GM18505 (cell line): ENCODE measurements around the gene NXT1.
"Not testable (repeated sequence)": the region's sequence is repeated elsewhere in the genome, so short reads cannot be mapped to it uniquely, and the experiment has no call there.

Experiments used
- ATAC-seq: cut with Tn5 transposase; IDR thresholded peaks from one replicate; pipeline ENCODE4 v1.9.1; 2021; ENCODE audit not compliant: unreplicated experiment
- POLR2A ChIP-seq: IDR thresholded peaks from 4 replicates; pipeline ENCODE4 v1.6.1; 2011; ENCODE audit warnings: borderline replicate concordance; ENCODE audit not compliant: insufficient read depth, insufficient read length; ENCODE audit errors: extremely low read depth

NXT1 gene

GRCh38 chr20:23339986-23340385 lies 10.6 kb upstream of the NXT1 start:
- TF ChIP-seq POLR2A = no peak
- ATAC-seq = no peak

DNA sequence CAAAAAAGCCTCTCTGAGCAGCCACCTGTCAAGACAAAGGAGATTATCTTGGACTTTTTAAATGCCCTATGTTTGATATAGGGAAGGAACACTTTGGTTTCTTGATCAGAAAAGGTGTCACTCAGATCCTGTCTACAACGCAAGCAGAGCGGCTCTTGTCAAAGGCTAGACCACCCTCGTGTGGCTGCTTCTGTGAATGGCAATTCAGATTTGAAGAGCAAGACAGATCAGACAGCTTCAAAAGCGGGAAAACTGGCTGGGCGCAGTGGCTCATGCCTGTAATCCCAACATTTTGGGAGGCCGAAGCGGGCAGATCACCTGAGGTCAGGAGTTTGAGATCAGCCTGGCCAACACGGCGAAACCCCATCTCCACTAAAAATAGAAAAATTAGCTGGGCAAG lies 10.1 kb upstream of the NXT1 start:
- ATAC-seq = no peak
- no peak for TF ChIP-seq POLR2A

GRCh38 chr20:23341073-23341472 lies 9.5 kb upstream of the NXT1 start:
- no peak for ATAC-seq
- no peak for TF ChIP-seq POLR2A

DNA sequence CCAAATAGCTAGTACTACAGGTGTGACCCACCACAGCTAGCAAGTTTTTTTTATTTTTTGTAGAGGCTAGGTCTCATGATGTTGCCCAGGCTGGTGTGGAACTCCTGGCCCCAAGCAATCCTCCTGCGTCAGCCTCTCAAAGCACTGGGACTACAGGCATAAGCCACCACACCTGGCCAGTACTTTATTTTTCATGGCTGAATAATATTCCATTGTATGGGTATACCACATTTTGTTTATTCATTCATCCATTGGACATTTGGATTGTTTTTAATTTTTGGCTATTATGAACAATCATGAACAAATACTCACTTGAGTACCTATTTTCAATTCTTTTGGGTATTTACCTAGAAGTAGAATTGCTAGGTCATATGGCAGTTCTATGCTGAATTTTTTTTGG lies 7.0 kb upstream of the NXT1 start:
- no peak for TF ChIP-seq POLR2A
- ATAC-seq = no peak

DNA sequence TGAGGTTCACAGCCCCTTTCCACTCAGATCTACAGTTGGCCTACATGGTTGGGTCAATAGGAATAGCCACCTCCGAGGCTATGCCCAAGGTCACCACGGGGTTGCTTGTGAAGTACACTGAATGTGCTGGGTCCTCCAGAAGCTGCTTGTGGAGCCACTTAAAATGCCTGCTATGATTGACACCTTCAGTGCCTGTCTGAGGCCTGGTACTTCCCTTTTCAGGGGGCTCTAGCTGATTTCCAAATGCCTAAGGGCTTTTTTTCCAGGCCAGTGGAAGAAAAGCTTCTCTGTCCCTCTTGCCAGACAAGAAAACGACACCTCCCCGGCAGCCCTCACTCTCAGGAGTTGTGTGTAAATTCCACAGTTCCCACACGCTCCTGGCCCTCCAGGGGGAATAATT lies 6.3 kb upstream of the NXT1 start:
- ATAC-seq = no peak
- no peak for TF ChIP-seq POLR2A

GRCh38 chr20:23346002-23346401 lies 4.6 kb upstream of the NXT1 start:
- no peak for ATAC-seq
- no peak for TF ChIP-seq POLR2A

- no peak for TF ChIP-seq POLR2A
- no peak for ATAC-seq
Observed at GRCh38 chr20:23347791-23348190, 2.8 kb upstream of the NXT1 start.

DNA sequence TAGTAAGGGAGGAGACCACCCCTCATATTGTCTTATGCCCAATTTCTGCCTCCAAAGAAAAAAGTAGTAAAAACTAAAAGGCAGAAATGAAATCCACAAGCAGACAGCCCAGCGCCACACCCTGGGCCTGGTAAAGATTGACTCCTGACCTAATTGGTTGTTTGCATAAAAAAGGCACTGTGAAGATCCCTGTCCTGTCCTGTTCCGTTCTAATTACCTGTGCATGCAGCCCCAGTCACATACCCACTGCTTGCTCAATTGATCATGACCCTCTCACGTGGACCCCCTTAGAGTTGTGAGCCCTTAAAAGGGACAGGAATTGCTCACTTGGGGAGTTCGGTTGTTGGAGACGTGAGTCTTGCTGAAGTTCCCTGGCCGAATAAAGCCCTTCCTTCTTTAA lies 2.1 kb upstream of the NXT1 start:
- not testable (repeated sequence) for ATAC-seq

DNA sequence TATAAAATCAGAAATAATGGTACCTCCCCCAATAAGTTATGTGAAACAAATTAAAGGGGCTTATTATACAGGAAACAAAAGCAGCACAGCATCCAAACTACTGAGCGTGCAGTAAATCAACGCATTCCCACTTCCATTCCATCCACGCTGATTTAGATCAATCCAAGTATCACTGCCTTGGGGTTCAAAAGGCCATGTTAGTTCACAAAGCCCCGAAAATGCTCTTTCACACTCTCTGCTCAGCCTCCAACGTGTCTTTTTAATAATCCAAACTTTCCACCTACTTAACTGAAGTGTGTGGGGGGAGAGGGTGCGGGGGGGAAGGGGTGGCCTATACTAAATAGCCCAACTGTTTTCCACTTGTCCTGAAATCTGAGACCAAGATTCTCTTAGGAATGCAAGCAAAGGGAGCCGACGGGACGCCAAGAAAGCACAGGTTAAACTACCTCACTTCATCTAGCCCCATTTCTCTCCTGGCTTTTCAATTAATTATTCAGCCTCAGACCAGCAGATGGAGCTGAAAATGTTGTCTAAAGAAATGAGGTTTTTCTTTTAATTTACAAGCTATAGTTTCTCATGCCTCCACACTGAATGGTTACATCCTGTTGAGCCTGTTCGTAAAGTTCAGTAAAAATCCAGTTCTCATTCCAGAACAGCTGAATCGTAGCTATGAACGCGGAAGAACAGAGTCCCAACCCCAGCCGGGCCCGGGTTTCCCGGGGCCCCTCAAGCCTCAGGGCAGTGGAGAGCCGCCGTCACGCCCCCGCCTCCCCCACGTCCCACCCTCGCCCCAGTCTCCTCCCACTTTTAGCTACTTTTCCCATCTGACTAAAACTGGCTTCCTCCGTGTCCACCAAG lies 1.0 kb upstream of the NXT1 start:
- no peak for TF ChIP-seq POLR2A
- peak; percentile 45 for ATAC-seq

- TF ChIP-seq POLR2A = peak; percentile 6
- peak; percentile 20 for ATAC-seq
Observed at GRCh38 chr20:23350904-23351838, 580 bp downstream of the NXT1 start.

DNA sequence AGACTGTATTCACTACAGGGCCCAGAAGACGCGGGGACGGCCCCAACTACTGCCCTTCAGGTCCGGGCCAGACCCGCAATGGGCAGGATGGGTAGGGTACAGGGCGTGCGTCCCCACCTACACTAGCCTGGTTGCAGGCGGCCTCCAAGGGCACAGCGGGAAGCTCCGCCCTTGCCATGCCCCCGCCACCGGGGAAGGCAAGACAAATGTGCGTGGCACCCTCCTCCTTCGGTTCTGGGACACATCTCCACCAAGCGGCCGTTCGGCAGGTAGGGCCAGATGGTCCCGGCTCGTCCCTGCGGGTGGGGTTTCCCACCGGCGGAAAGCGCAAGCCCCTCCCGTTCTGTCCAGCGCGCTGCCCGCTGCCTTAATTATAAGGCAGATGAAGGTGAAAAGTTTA lies 5.6 kb downstream of the NXT1 start:
- no peak for ATAC-seq
- no peak for TF ChIP-seq POLR2A

DNA sequence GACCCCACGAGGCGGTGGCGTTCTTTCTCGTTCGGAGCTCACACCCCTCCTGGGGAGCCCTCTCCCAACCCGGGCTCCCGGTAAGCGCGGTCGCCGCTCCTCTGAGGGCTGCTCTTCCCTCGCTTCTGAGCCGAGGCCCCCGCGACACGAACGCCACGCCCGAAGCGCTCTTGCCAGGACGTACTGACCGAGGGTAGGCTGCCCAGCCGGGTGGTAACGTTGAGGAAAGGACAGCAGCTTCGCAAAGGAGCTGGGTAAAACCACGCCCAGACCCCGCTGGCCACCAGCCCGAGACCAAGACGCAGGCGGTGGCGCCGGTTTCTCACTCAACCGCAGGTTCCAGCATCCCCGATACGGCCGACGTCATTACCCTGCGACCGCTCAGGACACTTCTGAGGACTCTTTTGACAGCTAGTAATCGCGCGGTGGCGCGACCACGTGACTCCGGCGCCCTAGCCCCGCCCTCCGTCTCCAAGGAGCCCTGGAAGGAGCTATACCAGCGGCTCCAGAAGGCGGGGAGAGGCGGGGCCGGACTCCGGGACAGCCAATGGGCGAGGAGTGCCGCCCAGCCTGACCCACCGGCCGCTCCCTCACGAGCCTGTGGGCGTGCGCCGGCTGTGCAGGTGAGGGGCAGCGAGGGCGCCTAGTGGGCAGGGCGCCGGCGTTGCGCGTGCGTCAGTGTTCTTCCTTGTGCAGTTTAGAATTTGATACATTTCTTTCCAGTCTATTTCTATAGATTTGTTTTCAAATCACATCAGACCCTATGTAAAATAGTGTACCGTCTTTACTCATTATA lies 7.4 kb downstream of the NXT1 start:
- peak; percentile 72 for ATAC-seq
- peak; percentile 76 for TF ChIP-seq POLR2A

- TF ChIP-seq POLR2A = no peak
- no peak for ATAC-seq
Observed at GRCh38 chr20:23358563-23358906, 7.9 kb downstream of the NXT1 start.
